B cell (primary cell): ENCODE measurements around the gene ATP10A. TPM values are rescaled to one million over a fixed set of nuclear protein-coding genes. Genes with fewer than 3 reads are reported as not detected.

ENCODE experiments used
- ATAC-seq: fragments of 200-7000 bp; cut with Tn5 transposase; one replicate; pipeline ENCODE4 v1.10.0; 2021; ENCODE audit warnings: low read depth, mild to moderate bottlenecking, moderate number of reproducible peaks, moderate library complexity
- CTCF ChIA-PET: fragments of 350-600 bp; sonication (Branson Sonifier 250); formaldehyde crosslinking; loops from one replicate; lab custom pipeline; 2021; ENCODE audit warnings: antibody characterized with exemption, inconsistent platforms; lab: Charles Lee
- POLR2A ChIA-PET: fragments of 350-600 bp; sonication (Branson Sonifier 250); formaldehyde crosslinking; loops from one replicate; lab custom pipeline; 2021; ENCODE audit warnings: antibody characterized with exemption; lab: Charles Lee
- DNase-seq: peaks from one replicate; pipeline ENCODE4 v3.0.0; 2013
- H2AFZ ChIP-seq: 2 replicates; pipeline ENCODE4 v1.6.1; 2012; ENCODE audit warnings: mild to moderate bottlenecking, low read depth, low read length; ENCODE audit not compliant: insufficient read depth, poor library complexity, severe bottlenecking
- H3K27ac ChIP-seq, 2 donors: 1 replicate in 1 of 2; 2 replicates in 1 of 2; pipeline ENCODE4 v1.5.1; 2012 to 2013; ENCODE audit warnings: low read length in 2 of 2, mild to moderate bottlenecking in 2 of 2, moderate library complexity in 1 of 2
- H3K27me3 ChIP-seq, 4 experiments: fragments of 200-600 bp in 1 of 4; sonication (generic) in 1 of 4; replicated peaks in 1 of 4; 1 replicate in 2 of 4; 2 replicates in 2 of 4; pipeline versions ENCODE4 v1.6.1 to v1.7.0; 2013 to 2016; ENCODE audit warnings: low read length in 3 of 4, mild to moderate bottlenecking in 2 of 4, mixed read lengths in 1 of 4, moderate library complexity in 1 of 4; ENCODE audit not compliant: insufficient read depth in 4 of 4, control insufficient read depth in 3 of 4; ENCODE audit errors: control extremely low read depth in 1 of 4
- H3K36me3 ChIP-seq, 2 experiments: replicated peaks in 1 of 2; 1 replicate in 1 of 2; 2 replicates in 1 of 2; pipeline versions ENCODE4 v1.6.1 to v1.7.1; 2013; ENCODE audit warnings: low read length in 1 of 2; ENCODE audit not compliant: insufficient read depth in 2 of 2, control insufficient read depth in 1 of 2; ENCODE audit errors: control extremely low read depth in 1 of 2, extremely low read depth in 1 of 2
- H3K4me1 ChIP-seq, 2 donors: fragments of 200-600 bp in 1 of 2; sonication (generic) in 1 of 2; 1 replicate in 1 of 2; 2 replicates in 1 of 2; pipeline versions ENCODE4 v1.5.1 to v1.6.1; 2013 to 2017; ENCODE audit warnings: low read length in 2 of 2; ENCODE audit not compliant: control insufficient read depth in 2 of 2, insufficient read depth in 2 of 2
- H3K4me2 ChIP-seq: replicated peaks from 2 replicates; pipeline ENCODE3; 2012; ENCODE audit warnings: mild to moderate bottlenecking, low read depth, low read length; ENCODE audit not compliant: poor library complexity, severe bottlenecking
- H3K4me3 ChIP-seq, 5 experiments: fragments of 200-600 bp in 1 of 5; sonication (generic) in 1 of 5; 1 replicate in 3 of 5; 2 replicates in 2 of 5; pipeline versions ENCODE4 v1.5.1 to v1.7.0; 2011 to 2016; ENCODE audit warnings: low read length in 4 of 5, mild to moderate bottlenecking in 4 of 5, low read depth in 2 of 5, control low read depth in 1 of 5, moderate library complexity in 1 of 5; ENCODE audit not compliant: insufficient read depth in 1 of 5; ENCODE audit errors: control extremely low read depth in 1 of 5, extremely low read depth in 1 of 5
- H3K79me2 ChIP-seq: fragments of 200-600 bp; sonication (generic); one replicate; pipeline ENCODE4 v1.6.0; 2016; ENCODE audit warnings: low read length; ENCODE audit not compliant: control insufficient read depth, insufficient read depth
- H3K9ac ChIP-seq: fragments of 200-600 bp; sonication (generic); 2 replicates; pipeline ENCODE4 v1.6.1; 2017; ENCODE audit warnings: mild to moderate bottlenecking, low read length, moderate library complexity
- H3K9me3 ChIP-seq, 3 donors: one replicate each; pipeline versions ENCODE4 v1.6.1 to v1.7.1; 2013; ENCODE audit warnings: low read length in 2 of 3; ENCODE audit not compliant: control insufficient read depth in 2 of 3, insufficient read depth in 1 of 3; ENCODE audit errors: control extremely low read depth in 1 of 3
- H4K20me1 ChIP-seq: 2 replicates; pipeline ENCODE4 v1.6.0; 2012; ENCODE audit warnings: mild to moderate bottlenecking, low read length; ENCODE audit not compliant: insufficient read depth, control insufficient read depth, poor library complexity, severe bottlenecking
- H3K27ac Mint-ChIP-seq: one replicate; pipeline ENCODE4 v1.8.0; 2021; ENCODE audit warnings: mixed read lengths
- H3K27me3 Mint-ChIP-seq: one replicate; pipeline ENCODE4 v1.8.0; 2021; ENCODE audit warnings: mixed read lengths
- H3K4me1 Mint-ChIP-seq: one replicate; pipeline ENCODE4 v1.8.0; 2021; ENCODE audit warnings: mixed read lengths
- H3K4me3 Mint-ChIP-seq: one replicate; pipeline ENCODE4 v1.8.0; 2021; ENCODE audit warnings: mixed read lengths
- H3K9me3 Mint-ChIP-seq: one replicate; pipeline ENCODE4 v1.8.0; 2022; ENCODE audit warnings: mixed read lengths; ENCODE audit not compliant: insufficient read depth
- CTCF ChIP-seq: fragments of 200-600 bp; IDR thresholded peaks from one replicate; pipeline ENCODE4 v1.8.0; 2022; ENCODE audit warnings: antibody characterized with exemption, mild to moderate bottlenecking
- EZH2 ChIP-seq: IDR thresholded peaks from 2 replicates; pipeline ENCODE4 v1.6.1; 2012; ENCODE audit warnings: borderline replicate concordance, low read depth, mild to moderate bottlenecking, moderate library complexity, low read length; ENCODE audit not compliant: insufficient read depth, poor library complexity, severe bottlenecking
- WGBS: methylation state at CpG from one replicate; pipeline ENCODE4 v1.1.5; 2013; ENCODE audit warnings: missing lambda C conversion rate; ENCODE audit not compliant: insufficient coverage; 5-methylcytosine and 5-hydroxymethylcytosine counted together
- intact Hi-C: fragments of 100-400 bp; cut with micrococcal nuclease; formaldehyde crosslinking; loops from one replicate; pipeline ENCODE4 v1.10.0; 2022
- polyA plus RNA-seq: library from polyadenylated mRNA; depleted of rRNA; stranded (reverse); fragments of >200 nt; gene quantifications from 2 replicates; pipeline ENCODE4 v1.2.3, GENCODE V29; 2012
- total RNA-seq, 2 donors: library from RNA; stranded (reverse); fragments of 120-200 nt in 1 of 2; gene quantifications; 1 replicate in 1 of 2; 2 replicates in 1 of 2; pipeline versions ENCODE4 v1.2.3 to v1.2.4, GENCODE V29; 2013 to 2022

Gene ATP10A
- total and polyA plus RNA-seq, 2 donors (not counting 1 experiment from before 2014, with no cell fraction given) = 0.21 to 0.22 TPM

GRCh38 chr15:25655207-25655948, 207.7 kb downstream of the ATP10A start:
- CTCF ChIA-PET = no interaction called here
- H2AFZ ChIP-seq = no peak overlapping the region
- intact Hi-C loops = no loop called here
- no peak overlapping the region for H3K9ac ChIP-seq
- H3K4me2 ChIP-seq = no peak overlapping the region
- no peaks in the 10 kb centered on the region for H3K79me2 ChIP-seq
- H3K27me3 ChIP-seq = no peaks in the 10 kb centered on the region
- DNase-seq = no peak
- H3K9me3 ChIP-seq = peaks cover 0 to 13% (median 0%) of the 10 kb centered on the region in 3 donors
- Mint-ChIP-seq H3K27ac (no peak overlapping the region), H3K9me3 (no peaks in the 10 kb centered on the region), H3K27me3 (peaks cover 6% of the 10 kb centered on the region), H3K4me1 (no peaks in the 10 kb centered on the region), H3K4me3 (no peak overlapping the region)
- no peak overlapping the region for H3K27ac ChIP-seq
- WGBS = 91% methylated on average over 8 of the region's 14 CpGs
- H3K4me1 ChIP-seq = no peaks in the 10 kb centered on the region
- no peak overlapping the region for H3K4me3 ChIP-seq
- no peak for TF ChIP-seq CTCF
- TF ChIP-seq EZH2 = no peak
- ATAC-seq = no peak
- H3K36me3 ChIP-seq = no peaks in the 10 kb centered on the region
- POLR2A ChIA-PET = no interaction called here
- H4K20me1 ChIP-seq = no peaks in the 10 kb centered on the region

GRCh38 chr15:25653371-25653770, 209.8 kb downstream of the ATP10A start:
- POLR2A ChIA-PET = no interaction called here
- Mint-ChIP-seq H3K4me1 (no peaks in the 10 kb centered on the region), H3K9me3 (no peaks in the 10 kb centered on the region), H3K27me3 (peaks cover 6% of the 10 kb centered on the region), H3K27ac (no peak overlapping the region), H3K4me3 (no peak overlapping the region)
- intact Hi-C loops = no loop called here
- 55% methylated on average over 1 of the region's 2 CpGs for WGBS
- Histone ChIP-seq H3K79me2 (no peaks in the 10 kb centered on the region), H2AFZ (no peak overlapping the region), H3K4me1 (no peaks in the 10 kb centered on the region), H3K4me2 (no peak overlapping the region), H3K36me3 (no peaks in the 10 kb centered on the region), H3K4me3 (no peak overlapping the region), H3K27ac (no peak overlapping the region), H3K27me3 (no peaks in the 10 kb centered on the region), H4K20me1 (no peaks in the 10 kb centered on the region), H3K9me3 (peaks cover 0 to 9% (median 0%) of the 10 kb centered on the region in 3 donors), H3K9ac (no peak overlapping the region)
- DNase-seq (no peak), ATAC-seq (no peak)
- no peak for TF ChIP-seq CTCF
- CTCF ChIA-PET = no interaction called here
